ENCODE results near the gene PPT2. TPM values are rescaled to one million over a fixed set of nuclear protein-coding genes. Genes with fewer than 3 reads are reported as not detected.

Gene PPT2
- total and polyA plus RNA-seq, 2 of the 13 experiments (the other 11 are each of a cell fraction or from before 2014, with no cell fraction given): 39.2 to 61.8 TPM

DNA sequence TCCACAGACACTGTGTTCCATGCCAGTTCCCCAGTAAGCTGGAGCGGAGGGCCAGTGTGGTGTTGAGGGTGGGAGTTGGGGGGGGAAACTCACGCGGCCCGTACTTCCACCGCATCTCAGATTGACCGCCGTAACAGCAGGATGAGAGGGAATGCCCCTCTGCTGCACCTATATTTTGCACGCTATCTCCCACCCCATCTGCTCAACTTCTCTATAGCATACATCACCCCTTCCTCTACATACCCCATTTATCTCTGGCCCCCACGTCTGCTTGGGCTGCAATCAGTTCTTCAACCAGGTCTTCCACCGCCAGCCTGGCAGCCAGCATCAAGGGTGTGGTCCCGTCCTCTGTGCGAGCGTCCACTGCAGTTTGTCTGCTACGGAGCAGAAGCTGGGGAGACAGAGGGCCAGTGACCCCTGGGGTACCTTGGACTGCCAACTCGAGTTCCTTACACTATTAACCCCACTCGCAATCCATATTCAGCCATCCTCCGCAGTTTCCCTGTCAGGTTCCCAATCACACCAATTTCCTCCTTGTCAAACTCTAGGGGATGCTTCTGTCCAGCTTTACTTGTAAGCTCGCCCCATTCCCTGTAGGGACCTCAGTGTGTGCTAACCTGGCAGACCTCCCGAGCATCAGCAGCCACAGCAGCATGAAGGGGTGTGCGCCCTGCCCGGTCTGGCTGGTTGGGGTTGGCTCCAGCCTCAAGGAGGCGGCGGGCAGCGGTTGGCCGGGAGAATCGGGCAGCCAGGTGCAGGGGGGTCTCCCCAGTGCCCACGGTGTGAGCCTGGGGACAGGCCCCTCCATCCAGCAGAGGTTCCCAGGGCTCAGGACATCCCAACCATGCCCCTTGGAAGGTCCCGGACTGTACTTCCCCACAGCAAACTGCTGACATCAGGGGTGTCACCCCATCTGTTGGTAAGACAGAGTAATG lies 43.0 kb downstream of the PPT2 start (continued):
- TF ChIP-seq, protein P1, sequence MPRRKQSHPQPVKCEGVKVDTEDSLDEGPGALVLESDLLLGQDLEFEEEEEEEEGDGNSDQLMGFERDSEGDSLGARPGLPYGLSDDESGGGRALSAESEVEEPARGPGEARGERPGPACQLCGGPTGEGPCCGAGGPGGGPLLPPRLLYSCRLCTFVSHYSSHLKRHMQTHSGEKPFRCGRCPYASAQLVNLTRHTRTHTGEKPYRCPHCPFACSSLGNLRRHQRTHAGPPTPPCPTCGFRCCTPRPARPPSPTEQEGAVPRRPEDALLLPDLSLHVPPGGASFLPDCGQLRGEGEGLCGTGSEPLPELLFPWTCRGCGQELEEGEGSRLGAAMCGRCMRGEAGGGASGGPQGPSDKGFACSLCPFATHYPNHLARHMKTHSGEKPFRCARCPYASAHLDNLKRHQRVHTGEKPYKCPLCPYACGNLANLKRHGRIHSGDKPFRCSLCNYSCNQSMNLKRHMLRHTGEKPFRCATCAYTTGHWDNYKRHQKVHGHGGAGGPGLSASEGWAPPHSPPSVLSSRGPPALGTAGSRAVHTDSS (CRISPR knock-in tag; conservative IDR thresholded peaks at IDR 0.05): no peak
- TF ChIP-seq, protein P2, sequence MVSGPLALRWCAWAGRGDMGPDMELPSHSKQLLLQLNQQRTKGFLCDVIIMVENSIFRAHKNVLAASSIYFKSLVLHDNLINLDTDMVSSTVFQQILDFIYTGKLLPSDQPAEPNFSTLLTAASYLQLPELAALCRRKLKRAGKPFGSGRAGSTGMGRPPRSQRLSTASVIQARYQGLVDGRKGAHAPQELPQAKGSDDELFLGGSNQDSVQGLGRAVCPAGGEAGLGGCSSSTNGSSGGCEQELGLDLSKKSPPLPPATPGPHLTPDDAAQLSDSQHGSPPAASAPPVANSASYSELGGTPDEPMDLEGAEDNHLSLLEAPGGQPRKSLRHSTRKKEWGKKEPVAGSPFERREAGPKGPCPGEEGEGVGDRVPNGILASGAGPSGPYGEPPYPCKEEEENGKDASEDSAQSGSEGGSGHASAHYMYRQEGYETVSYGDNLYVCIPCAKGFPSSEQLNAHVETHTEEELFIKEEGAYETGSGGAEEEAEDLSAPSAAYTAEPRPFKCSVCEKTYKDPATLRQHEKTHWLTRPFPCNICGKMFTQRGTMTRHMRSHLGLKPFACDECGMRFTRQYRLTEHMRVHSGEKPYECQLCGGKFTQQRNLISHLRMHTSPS (CRISPR knock-in tag; IDR thresholded peaks at IDR 0.05; ENCODE audit: low read depth): no peak
- no peak for TF ChIP-seq SP1 (IDR thresholded peaks at IDR 0.05)
- TF ChIP-seq SP1 (CRISPR knock-in tag; IDR thresholded peaks at IDR 0.05): no peak
- no peak for TF ChIP-seq ASH2L (IDR thresholded peaks at IDR 0.05; ENCODE audit: insufficient read length, low read depth, low read length)
- no peak for TF ChIP-seq MTERF4 (CRISPR knock-in tag; IDR thresholded peaks at IDR 0.05)
- TF ChIP-seq, protein P3, sequence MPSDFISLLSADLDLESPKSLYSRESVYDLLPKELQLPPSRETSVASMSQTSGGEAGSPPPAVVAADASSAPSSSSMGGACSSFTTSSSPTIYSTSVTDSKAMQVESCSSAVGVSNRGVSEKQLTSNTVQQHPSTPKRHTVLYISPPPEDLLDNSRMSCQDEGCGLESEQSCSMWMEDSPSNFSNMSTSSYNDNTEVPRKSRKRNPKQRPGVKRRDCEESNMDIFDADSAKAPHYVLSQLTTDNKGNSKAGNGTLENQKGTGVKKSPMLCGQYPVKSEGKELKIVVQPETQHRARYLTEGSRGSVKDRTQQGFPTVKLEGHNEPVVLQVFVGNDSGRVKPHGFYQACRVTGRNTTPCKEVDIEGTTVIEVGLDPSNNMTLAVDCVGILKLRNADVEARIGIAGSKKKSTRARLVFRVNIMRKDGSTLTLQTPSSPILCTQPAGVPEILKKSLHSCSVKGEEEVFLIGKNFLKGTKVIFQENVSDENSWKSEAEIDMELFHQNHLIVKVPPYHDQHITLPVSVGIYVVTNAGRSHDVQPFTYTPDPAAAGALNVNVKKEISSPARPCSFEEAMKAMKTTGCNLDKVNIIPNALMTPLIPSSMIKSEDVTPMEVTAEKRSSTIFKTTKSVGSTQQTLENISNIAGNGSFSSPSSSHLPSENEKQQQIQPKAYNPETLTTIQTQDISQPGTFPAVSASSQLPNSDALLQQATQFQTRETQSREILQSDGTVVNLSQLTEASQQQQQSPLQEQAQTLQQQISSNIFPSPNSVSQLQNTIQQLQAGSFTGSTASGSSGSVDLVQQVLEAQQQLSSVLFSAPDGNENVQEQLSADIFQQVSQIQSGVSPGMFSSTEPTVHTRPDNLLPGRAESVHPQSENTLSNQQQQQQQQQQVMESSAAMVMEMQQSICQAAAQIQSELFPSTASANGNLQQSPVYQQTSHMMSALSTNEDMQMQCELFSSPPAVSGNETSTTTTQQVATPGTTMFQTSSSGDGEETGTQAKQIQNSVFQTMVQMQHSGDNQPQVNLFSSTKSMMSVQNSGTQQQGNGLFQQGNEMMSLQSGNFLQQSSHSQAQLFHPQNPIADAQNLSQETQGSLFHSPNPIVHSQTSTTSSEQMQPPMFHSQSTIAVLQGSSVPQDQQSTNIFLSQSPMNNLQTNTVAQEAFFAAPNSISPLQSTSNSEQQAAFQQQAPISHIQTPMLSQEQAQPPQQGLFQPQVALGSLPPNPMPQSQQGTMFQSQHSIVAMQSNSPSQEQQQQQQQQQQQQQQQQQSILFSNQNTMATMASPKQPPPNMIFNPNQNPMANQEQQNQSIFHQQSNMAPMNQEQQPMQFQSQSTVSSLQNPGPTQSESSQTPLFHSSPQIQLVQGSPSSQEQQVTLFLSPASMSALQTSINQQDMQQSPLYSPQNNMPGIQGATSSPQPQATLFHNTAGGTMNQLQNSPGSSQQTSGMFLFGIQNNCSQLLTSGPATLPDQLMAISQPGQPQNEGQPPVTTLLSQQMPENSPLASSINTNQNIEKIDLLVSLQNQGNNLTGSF (CRISPR knock-in tag; IDR thresholded peaks at IDR 0.05): no peak
- TF ChIP-seq, protein P4, sequence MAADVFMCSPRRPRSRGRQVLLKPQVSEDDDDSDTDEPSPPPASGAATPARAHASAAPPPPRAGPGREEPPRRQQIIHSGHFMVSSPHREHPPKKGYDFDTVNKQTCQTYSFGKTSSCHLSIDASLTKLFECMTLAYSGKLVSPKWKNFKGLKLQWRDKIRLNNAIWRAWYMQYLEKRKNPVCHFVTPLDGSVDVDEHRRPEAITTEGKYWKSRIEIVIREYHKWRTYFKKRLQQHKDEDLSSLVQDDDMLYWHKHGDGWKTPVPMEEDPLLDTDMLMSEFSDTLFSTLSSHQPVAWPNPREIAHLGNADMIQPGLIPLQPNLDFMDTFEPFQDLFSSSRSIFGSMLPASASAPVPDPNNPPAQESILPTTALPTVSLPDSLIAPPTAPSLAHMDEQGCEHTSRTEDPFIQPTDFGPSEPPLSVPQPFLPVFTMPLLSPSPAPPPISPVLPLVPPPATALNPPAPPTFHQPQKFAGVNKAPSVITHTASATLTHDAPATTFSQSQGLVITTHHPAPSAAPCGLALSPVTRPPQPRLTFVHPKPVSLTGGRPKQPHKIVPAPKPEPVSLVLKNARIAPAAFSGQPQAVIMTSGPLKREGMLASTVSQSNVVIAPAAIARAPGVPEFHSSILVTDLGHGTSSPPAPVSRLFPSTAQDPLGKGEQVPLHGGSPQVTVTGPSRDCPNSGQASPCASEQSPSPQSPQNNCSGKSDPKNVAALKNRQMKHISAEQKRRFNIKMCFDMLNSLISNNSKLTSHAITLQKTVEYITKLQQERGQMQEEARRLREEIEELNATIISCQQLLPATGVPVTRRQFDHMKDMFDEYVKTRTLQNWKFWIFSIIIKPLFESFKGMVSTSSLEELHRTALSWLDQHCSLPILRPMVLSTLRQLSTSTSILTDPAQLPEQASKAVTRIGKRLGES (CRISPR knock-in tag; IDR thresholded peaks at IDR 0.05; ENCODE audit: borderline replicate concordance): no peak
- TF ChIP-seq ZNF616 (CRISPR knock-in tag; IDR thresholded peaks at IDR 0.05; ENCODE audit: low read depth): no peak
- no peak for TF ChIP-seq ZNF670 (CRISPR knock-in tag; IDR thresholded peaks at IDR 0.05; ENCODE audit: borderline replicate concordance)
- TF ChIP-seq ZNF773 (CRISPR knock-in tag; IDR thresholded peaks at IDR 0.05; ENCODE audit: borderline replicate concordance): no peak
- TF ChIP-seq ZNF652 (CRISPR knock-in tag; IDR thresholded peaks at IDR 0.05; ENCODE audit: borderline replicate concordance, low read depth): 0 out of 2 replicates have a peak, but pooled peaks have one; percentile 1
